ENCODE results near the gene WSCD1.

DNA sequence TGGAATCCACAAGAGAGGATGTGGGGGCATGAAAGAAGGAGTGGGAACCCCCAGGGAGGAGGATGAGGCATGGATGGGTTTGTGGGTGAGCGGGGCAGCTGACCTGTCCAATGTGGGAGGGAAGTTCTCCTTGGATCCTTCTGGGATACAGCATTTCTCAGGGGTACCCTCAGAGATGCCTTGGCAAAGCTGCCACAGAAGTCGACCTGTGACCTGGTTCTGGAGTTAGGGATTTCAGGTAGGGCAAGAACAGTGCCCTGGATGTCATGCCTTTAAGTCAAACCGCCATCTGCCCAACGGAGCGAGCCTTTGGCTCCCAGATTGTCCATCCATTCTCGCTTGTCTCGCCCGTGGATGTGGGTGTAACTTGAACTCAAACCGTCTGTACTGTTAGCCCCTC, 30.0 kb downstream of the WSCD1 start:
- TF ChIP-seq, protein P1, sequence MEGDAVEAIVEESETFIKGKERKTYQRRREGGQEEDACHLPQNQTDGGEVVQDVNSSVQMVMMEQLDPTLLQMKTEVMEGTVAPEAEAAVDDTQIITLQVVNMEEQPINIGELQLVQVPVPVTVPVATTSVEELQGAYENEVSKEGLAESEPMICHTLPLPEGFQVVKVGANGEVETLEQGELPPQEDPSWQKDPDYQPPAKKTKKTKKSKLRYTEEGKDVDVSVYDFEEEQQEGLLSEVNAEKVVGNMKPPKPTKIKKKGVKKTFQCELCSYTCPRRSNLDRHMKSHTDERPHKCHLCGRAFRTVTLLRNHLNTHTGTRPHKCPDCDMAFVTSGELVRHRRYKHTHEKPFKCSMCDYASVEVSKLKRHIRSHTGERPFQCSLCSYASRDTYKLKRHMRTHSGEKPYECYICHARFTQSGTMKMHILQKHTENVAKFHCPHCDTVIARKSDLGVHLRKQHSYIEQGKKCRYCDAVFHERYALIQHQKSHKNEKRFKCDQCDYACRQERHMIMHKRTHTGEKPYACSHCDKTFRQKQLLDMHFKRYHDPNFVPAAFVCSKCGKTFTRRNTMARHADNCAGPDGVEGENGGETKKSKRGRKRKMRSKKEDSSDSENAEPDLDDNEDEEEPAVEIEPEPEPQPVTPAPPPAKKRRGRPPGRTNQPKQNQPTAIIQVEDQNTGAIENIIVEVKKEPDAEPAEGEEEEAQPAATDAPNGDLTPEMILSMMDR (IDR thresholded peaks at IDR 0.05): no peak
- no peak for TF ChIP-seq POLR2A (IDR thresholded peaks at IDR 0.05)
